Endothelial cell of umbilical vein (primary cell): ENCODE results near the gene TAF3.

Experiments
- MYC ChIP-seq: IDR thresholded peaks from one replicate; pipeline ENCODE4 v1.6.1; 2011; ENCODE audit warnings: mild to moderate bottlenecking, low read depth, low read length
- POLR2A ChIP-seq: IDR thresholded peaks from 2 replicates; pipeline ENCODE4 v1.6.1; 2012; ENCODE audit warnings: low read depth, mild to moderate bottlenecking, control low read depth, low read length
- POLR2AphosphoS5 ChIP-seq: IDR thresholded peaks from 2 replicates; pipeline ENCODE4 v1.6.1; 2012; ENCODE audit warnings: low read depth, mild to moderate bottlenecking, control low read depth, low read length, moderate library complexity; ENCODE audit not compliant: insufficient read depth
- TF ChIP-seq, protein P1 (sequence below), 2 donors: IDR thresholded peaks; 1 replicate in 1 of 2; 2 replicates in 1 of 2; pipeline ENCODE4 v1.5.1; 2011; ENCODE audit warnings: low read length in 2 of 2, mild to moderate bottlenecking in 2 of 2, moderate library complexity in 2 of 2, control low read depth in 1 of 2, inconsistent platforms in 1 of 2, low read depth in 1 of 2; ENCODE audit not compliant: insufficient read depth in 1 of 2; ENCODE audit errors: extremely low read depth in 1 of 2
- TF ChIP-seq, protein P2 (sequence below): IDR thresholded peaks from 2 replicates; pipeline ENCODE4 v1.6.1; 2011; ENCODE audit not compliant: insufficient read depth, insufficient read length

DNA sequence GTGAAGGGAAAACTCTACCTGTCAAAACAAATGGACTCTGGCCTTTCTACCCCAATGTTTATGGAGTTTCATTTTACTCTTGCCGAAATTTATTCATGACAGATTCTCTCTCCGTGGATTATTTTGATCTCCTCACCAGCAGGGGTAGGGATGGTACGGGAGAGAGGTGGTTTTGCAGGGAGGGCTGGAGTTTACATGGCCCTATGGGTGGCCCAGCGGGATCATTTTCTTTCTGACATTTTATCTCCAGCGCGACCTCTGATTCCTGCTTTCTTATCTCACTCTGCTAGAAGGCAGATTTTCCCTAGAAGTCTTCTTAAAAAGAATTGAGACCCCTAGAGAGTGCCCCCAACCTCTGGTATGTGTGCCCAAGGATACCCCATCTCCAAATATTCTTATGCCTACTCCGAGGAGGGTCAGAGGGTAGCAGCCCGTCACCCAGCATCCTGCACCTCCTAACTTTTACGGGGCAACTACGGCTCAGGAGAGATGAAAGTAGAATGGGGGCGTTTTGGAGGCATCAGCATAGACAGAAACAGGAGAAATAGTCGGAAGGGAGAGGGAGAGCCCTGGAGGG is 226.1 kb downstream of the TAF3 start:
- TF ChIP-seq POLR2AphosphoS5 (no peak), POLR2A (no peak), MYC (no peak)
- TF ChIP-seq, protein P1, sequence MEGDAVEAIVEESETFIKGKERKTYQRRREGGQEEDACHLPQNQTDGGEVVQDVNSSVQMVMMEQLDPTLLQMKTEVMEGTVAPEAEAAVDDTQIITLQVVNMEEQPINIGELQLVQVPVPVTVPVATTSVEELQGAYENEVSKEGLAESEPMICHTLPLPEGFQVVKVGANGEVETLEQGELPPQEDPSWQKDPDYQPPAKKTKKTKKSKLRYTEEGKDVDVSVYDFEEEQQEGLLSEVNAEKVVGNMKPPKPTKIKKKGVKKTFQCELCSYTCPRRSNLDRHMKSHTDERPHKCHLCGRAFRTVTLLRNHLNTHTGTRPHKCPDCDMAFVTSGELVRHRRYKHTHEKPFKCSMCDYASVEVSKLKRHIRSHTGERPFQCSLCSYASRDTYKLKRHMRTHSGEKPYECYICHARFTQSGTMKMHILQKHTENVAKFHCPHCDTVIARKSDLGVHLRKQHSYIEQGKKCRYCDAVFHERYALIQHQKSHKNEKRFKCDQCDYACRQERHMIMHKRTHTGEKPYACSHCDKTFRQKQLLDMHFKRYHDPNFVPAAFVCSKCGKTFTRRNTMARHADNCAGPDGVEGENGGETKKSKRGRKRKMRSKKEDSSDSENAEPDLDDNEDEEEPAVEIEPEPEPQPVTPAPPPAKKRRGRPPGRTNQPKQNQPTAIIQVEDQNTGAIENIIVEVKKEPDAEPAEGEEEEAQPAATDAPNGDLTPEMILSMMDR (IDR thresholded peaks at IDR 0.05; ENCODE audit: extremely low read depth in 1 of 2, insufficient read depth in 1 of 2, low read depth in 1 of 2, low read length in 2 of 2) = no peak
- TF ChIP-seq, protein P2, sequence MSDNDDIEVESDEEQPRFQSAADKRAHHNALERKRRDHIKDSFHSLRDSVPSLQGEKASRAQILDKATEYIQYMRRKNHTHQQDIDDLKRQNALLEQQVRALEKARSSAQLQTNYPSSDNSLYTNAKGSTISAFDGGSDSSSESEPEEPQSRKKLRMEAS = no peak
